NCI-H187 (cell line): ENCODE measurements around the gene ZNF485.
"Not testable (repeated sequence)": the region's sequence is repeated elsewhere in the genome, so short reads cannot be mapped to it uniquely, and the experiment has no call there.

Experiments
- DNase-seq, 2 experiments: peaks; one replicate each; lab custom pipeline; 2025; lab: John Stamatoyannopoulos, UW

Gene ZNF485

DNA sequence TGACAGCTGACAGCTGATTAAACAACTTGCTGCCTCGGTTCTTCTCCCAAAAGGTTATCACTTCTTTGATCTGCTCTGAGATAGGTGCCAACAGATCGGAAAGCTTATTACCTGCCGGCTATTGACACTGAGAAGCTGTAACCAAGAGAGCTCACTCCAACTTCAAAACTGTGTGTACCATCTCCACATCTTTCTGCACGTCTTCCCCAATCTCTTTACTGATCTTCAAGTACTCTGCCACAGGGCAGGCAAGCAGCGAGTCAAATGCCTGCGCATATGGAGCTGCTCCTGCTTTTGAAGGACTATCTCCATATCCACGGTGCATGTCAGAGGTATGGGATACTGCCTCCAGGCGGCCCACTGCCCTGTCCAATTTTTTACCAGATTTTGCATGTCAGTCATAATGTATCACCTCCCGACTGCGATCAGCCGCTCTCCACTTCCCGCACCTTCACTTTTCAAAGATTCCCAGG, 352 bp upstream of the ZNF485 start:
- DNase-seq: no peak

DNA sequence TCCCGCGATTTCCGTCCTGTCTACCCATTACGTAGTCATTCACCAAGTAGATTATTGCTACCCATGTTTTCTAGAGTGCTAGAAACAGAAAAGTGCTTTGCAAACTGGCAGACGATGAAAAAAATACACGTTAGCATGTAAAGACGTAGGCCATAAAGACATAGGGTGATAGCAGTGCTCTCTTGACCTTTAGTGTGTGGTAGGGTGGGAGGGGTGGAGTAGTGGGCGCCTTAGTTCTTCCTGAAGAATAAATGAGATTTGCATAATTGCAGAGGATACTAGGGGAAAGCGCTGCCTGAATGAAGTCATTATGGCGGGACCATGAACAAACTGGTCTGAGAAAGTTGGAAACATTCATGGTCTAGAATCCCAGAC, 948 bp downstream of the ZNF485 start:
- DNase-seq: no peak

DNA sequence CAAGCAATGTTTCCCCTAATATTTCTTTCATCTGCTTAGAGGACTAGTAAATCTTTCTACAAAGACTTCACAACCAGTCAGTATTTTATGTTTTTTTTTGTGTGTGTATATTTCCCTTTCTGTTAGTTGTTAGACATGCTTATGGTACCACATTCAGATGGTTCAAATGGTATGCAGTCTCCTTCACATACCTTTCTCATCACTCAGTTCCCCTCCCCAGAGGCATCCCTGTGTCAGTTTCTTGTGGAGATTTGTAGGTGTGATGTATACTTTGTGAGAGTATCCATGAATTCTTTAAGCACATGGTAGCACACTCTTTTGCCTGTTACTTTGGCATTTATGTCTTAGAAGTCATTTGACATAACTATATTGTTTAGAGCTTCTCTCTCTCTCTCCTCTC, 4.4 kb downstream of the ZNF485 start:
- DNase-seq: no peak

DNA sequence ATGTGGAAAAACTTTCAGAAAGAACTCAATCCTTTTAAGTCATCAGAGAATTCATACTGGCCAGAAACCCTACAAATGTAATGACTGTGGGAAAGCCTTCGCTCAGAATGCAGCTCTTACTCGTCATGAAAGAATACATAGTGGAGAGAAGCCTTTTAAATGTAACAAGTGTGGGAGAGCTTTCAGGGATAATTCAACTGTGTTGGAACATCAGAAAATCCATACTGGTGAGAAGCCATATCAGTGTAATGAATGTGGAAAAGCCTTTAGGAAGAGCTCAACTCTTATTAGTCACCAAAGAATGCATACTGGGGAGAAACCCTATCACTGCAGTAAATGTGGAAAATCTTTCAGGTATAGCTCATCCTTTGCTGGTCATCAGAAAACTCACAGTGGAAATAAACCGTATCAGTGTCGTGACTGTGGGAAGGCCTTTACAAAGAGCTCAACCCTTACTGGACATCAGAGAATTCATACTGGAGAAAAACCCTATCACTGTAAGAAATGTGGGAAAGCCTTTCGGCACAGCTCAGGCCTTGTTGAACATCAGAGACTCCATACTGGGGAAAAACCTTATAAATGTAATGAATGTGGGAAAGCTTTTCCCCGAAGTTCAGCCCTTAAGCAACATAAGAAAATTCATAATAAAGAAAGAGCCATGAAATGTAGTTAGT, 10.6 kb downstream of the ZNF485 start:
- DNase-seq: no peak

- no peak for DNase-seq
These were observed 13.1 kb downstream of the ZNF485 start for GRCh38 chr10:43619368-43619767.

DNA sequence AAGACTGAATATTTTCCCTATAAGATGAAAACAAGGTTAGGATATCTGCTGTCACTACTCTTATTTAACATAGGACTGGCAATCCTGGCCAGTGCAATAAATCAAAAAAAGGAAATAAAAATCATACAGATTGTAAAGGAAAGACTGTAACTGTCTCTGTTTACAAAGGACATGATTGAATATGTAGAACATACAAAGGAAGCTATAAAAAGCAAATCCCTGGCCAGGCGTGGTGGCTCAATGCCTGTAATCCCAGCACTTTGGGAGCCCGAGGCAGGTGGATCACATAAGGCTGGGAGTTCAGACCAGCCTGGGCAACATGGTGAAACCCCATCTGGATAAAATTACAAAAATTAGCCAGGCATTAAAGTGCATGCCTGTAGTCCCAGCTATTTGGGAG, 15.8 kb downstream of the ZNF485 start:
- DNase-seq: no peak

- DNase-seq: no peak
These were observed 17.1 kb downstream of the ZNF485 start for GRCh38 chr10:43623351-43623750.

GRCh38 chr10:43627942-43628341, 21.7 kb downstream of the ZNF485 start:
- DNase-seq: no peak

GRCh38 chr10:43628956-43629355, 22.7 kb downstream of the ZNF485 start:
- no peak for DNase-seq

DNA sequence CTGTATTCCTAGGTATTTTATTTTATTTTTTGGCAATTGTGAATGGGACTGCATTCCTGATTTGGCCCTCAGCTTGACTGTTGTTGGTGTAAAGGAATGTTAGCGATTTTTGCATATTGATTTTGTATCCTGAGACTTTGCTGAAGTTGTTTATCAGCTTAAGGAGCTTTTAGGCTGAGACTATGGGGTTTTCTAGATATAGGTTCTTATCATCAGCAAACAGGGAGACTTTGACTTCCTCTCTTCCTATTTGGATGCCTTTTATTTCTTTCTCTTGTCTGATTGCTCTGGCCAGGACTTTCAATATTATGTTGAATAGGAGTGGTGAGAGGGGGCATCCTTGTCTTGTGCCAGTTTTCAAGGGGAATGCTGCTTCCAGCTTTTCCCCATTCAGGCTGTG, 29.6 kb downstream of the ZNF485 start:
- DNase-seq: not testable (repeated sequence)

DNA sequence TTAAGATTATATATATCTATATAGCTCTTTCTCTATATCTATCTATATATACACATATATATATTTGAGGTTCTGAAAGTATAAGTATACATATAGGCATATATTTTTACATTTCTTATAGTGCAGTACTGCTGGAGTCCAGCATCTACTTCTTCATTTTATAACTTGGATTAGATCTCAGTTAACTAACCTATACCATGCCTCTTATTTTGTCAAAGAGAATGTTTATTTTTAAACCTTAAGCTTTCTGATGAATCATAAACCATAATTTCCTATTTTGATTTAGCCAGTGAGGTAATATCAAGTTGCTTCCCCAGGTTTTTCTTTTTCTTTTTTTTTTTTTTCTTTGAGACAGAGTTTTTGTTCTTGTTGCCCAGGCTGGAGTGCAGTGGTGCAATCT, 34.4 kb downstream of the ZNF485 start:
- no peak for DNase-seq

DNA sequence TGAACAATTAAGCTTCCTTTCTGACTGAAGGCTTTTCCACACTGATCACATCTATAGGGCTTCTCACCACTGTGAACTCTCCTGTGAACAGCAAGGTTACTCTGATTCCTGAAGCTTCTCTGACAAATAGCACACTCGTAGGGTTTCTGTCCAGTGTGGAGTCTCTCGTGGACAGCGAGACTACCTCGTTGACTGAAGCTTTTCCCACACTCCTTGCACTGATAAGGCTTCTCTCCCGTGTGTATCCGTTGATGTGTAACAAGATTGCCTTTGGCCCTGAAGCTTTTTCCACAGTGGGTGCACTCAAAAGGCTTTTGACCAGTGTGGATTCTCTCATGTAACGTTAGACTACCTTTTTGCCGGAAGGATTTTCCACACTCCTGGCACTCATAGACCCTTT, 38.0 kb downstream of the ZNF485 start:
- no peak for DNase-seq

- no peak for DNase-seq
These were observed 39.6 kb downstream of the ZNF485 start for GRCh38 chr10:43645866-43646265.

GRCh38 chr10:43647576-43647975, 41.3 kb downstream of the ZNF485 start:
- DNase-seq: no peak

DNA sequence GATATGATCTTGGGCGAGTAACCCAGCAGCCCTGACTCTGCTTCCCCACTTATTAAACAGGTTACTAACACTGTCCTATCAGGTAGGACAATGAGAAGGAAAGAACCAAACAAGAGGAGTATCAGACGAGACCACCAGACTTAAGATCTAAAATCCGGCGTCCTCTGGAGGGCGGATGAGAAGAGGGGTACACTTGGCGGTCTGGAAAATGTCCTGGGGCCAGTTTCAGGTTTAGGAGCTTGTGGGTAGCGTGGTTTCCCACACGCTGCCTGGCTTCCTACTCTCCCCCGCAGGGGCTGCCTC, 41.8 kb downstream of the ZNF485 start:
- DNase-seq: no peak

DNA sequence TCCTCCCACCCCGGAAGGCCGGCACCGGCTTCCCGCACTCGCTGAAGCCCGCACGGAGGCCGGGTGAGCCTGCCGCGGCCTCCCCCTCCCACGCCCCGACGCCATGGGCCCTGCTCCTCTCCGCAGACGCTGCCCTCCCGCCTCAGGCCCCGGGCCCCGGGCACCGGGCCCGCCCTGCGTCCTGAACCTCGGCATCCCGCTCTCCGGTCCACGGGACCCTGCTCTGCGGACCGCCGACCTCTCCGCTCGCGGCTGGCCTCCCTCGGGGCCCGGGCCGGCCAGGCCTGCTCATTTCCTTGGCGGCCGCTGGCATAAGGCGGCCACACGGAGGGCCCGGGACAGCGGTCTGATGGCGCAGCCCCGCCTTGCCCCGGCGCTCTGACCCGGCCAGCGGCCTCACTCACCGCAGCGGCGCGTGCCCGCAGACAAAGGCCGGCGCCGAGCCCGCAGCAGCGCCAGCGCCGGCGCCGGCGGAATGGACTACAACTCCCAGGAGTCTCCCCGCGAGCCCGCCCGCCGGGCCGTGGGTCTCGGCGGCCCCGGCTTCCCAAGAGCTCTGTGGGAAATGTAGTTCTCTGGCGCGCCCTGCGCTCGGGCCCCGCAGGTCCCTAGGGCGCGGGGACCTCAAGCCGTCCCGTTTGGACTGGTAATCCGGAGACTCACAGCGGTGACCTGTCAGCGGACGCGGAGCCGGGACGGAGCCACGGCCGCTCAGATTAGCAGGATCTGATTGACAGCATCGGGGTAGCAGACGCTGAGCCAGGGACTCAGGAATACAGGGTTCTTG, 42.4 kb downstream of the ZNF485 start, which contains the start of gene ZNF32:
ZNF32 (minus strand) TSS at position 484 of the 787 bp plus-strand sequence. CDS start 2,748 bp downstream, outside the sequence.
- peak; percentile 19 to 43 for DNase-seq

GRCh38 chr10:43649185-43649523, 42.9 kb downstream of the ZNF485 start:
- DNase-seq: no peak

- DNase-seq: no peak
These were observed 47.5 kb downstream of the ZNF485 start for GRCh38 chr10:43653746-43654145.

DNA sequence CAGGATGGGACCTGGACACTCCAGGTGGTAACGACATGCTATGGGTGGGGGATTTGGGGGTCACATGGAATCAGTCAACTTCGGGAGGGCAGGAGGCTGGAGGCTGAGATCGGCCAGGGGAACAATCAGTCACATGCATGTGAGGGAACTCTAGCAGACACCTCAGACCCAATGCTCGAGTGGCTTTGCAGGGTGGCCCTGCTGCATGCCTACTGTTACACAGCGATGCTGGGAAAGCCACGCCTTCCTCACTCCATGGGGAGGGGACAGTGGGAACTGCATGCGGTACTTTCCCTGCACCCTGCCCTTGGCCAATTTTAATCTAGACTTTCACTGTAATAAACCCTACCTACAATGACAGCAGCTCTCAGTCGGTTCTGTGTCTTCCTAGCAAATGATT, 49.1 kb downstream of the ZNF485 start:
- no peak for DNase-seq

GRCh38 chr10:43658227-43658626, 52.0 kb downstream of the ZNF485 start:
- DNase-seq: no peak

GRCh38 chr10:43665054-43665453, 58.8 kb downstream of the ZNF485 start:
- no peak for DNase-seq

DNA sequence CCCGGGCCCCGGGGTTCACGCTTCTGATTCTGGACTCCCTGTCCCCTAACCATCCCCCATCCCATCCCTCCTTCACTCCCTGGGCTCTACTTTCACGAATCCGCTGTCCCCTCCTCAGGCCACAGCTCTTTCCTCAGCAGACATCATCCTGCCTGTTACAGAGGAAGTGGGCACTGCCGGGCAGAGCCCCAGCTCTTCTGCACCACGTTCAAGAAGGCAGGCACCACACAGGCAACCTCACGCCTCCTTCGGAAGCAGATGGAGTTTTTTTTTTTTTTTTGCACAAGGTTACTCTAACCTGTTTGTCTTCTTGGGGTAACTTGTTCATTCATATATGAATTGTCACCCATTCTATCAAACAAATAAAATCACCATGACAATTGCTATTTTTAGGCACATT, 60.3 kb downstream of the ZNF485 start:
- DNase-seq: no peak

DNA sequence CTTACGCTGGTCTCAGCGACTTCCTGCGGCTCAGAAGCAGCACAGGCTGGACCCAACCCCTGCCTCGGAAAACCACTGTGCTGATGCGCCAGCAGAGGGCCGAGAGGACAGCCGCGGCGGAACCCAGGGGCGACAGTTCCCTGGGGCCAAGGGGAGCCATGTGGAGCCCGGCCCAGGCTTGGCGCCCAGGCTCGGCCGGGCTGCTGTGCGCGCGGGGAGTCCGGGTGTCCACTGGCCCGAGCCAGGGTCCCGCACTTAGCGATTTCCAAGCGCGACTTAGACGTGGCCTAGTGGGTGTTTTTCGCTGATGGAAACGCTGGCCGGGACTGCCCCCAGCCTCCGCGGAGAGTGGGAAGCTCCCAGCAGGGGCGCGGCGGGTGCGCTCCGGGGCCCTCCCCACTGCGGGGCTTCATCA, 61.1 kb downstream of the ZNF485 start:
- DNase-seq: no peak
